K562 (cell line): ENCODE data around the gene WNT6.
A peak's percentile ranks its signal among the peaks of the same experiment; 100 is the strongest.

Experiments
- CBX2 ChIP-seq: fragments of 200-600 bp; sonication (generic); IDR thresholded peaks from one replicate; pipeline ENCODE4 v1.6.1; 2012; ENCODE audit warnings: mild to moderate bottlenecking, low read length, inconsistent platforms; ENCODE audit not compliant: insufficient read depth, poor library complexity, severe bottlenecking
- CTCF ChIP-seq, 3 experiments: IDR thresholded peaks in 2 of 3; conservative IDR thresholded peaks in 1 of 3; 2 replicates each; pipeline ENCODE4 v1.5.1; 2011 to 2012; ENCODE audit warnings: low read length in 3 of 3, mild to moderate bottlenecking in 3 of 3, control low read depth in 2 of 3, improper control_type of control experiment in 1 of 3, inconsistent platforms in 1 of 3, low read depth in 1 of 3, mixed read lengths in 1 of 3, moderate library complexity in 1 of 3; ENCODE audit not compliant: insufficient read depth in 2 of 3
- JUNB ChIP-seq: fragments of 450-650 bp; formaldehyde crosslinking; conservative IDR thresholded peaks from 2 replicates; pipeline ENCODE4 v1.4.0; 2020; ENCODE audit warnings: mild to moderate bottlenecking

- TF ChIP-seq CBX2 (no peak), JUNB (CRISPR knock-in tag) (no peak), CTCF (IDR thresholded peaks at IDR 0.05 in 2 of 3, conservative IDR thresholded peaks at IDR 0.05 in 1 of 3; ENCODE audit: insufficient read depth in 2 of 3, low read depth in 1 of 3, low read length in 3 of 3) (peak; percentile 74 to 85 (median 77))
Measured at GRCh38 chr2:218898109-218898878, 38.7 kb downstream of the WNT6 start.
